ENCODE measurements around the gene GOLIM4. TPM values are rescaled to one million over a fixed set of nuclear protein-coding genes. Genes with fewer than 3 reads are reported as not detected.

GOLIM4 gene
- total RNA-seq, 1 donor from 2014 or later = 35.9 TPM

DNA sequence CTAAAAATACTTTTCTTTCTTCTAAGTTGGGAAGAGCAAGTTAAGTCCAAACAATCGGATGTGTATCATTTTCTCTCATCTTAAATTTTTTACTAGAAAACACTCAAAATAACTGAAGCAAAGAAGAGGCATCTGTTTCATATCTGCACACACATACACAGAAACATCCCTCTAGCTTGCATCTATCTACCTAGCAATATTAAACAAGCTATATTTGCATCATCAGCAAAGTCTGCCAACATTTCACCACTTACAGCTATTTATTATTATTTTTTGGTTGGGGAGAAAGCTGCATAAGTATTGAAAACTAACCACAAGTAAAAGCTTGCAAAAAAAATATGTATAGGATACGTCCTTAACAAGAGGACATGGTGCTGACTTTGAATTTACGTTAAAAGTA lies 1.9 kb downstream of the GOLIM4 start:
- no peak for DNase-seq (ENCODE audit: low spot score)
- Mint-ChIP-seq H3K4me3 (ENCODE audit: unreplicated experiment) (no peak overlapping the region), H3K27me3 (ENCODE audit: unreplicated experiment) (peaks cover 3% of the 10 kb centered on the region), H3K27ac (ENCODE audit: unreplicated experiment) (no peak overlapping the region), H3K36me3 (ENCODE audit: low read depth, unreplicated experiment) (no peaks in the 10 kb centered on the region), H3K9me3 (ENCODE audit: unreplicated experiment) (no peaks in the 10 kb centered on the region), H3K4me1 (ENCODE audit: unreplicated experiment) (peaks cover 29% of the 10 kb centered on the region)
- TF ChIP-seq, protein P1, sequence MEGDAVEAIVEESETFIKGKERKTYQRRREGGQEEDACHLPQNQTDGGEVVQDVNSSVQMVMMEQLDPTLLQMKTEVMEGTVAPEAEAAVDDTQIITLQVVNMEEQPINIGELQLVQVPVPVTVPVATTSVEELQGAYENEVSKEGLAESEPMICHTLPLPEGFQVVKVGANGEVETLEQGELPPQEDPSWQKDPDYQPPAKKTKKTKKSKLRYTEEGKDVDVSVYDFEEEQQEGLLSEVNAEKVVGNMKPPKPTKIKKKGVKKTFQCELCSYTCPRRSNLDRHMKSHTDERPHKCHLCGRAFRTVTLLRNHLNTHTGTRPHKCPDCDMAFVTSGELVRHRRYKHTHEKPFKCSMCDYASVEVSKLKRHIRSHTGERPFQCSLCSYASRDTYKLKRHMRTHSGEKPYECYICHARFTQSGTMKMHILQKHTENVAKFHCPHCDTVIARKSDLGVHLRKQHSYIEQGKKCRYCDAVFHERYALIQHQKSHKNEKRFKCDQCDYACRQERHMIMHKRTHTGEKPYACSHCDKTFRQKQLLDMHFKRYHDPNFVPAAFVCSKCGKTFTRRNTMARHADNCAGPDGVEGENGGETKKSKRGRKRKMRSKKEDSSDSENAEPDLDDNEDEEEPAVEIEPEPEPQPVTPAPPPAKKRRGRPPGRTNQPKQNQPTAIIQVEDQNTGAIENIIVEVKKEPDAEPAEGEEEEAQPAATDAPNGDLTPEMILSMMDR (IDR thresholded peaks at IDR 0.05; ENCODE audit: unreplicated experiment) = no peak

DNA sequence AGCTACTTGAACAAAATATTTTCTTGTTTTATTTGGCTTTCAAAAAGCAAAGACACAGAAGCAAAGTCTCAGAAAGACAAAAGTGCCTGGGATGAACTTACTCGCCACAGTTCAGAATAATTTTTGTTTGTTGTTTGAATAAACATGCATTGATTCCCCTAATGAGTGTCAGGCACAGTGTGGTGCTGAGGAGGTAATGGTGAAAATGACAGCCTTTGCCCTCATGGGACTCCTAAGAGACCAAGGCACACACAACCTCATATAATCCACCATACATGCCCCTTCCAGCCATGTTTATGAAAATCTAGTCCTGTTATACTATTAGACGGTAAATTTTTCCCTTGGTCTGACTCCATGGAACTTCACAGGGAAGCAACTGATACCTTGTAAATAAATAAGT lies 2.5 kb downstream of the GOLIM4 start:
- Mint-ChIP-seq H3K9me3 (ENCODE audit: unreplicated experiment) (no peaks in the 10 kb centered on the region), H3K36me3 (ENCODE audit: low read depth, unreplicated experiment) (no peaks in the 10 kb centered on the region), H3K27me3 (ENCODE audit: unreplicated experiment) (peaks cover 3% of the 10 kb centered on the region), H3K4me3 (ENCODE audit: unreplicated experiment) (no peak overlapping the region), H3K4me1 (ENCODE audit: unreplicated experiment) (peaks cover 34% of the 10 kb centered on the region), H3K27ac (ENCODE audit: unreplicated experiment) (no peak overlapping the region)
- no peak for DNase-seq (ENCODE audit: low spot score)
- TF ChIP-seq, protein P1 (IDR thresholded peaks at IDR 0.05; ENCODE audit: unreplicated experiment) = no peak

DNA sequence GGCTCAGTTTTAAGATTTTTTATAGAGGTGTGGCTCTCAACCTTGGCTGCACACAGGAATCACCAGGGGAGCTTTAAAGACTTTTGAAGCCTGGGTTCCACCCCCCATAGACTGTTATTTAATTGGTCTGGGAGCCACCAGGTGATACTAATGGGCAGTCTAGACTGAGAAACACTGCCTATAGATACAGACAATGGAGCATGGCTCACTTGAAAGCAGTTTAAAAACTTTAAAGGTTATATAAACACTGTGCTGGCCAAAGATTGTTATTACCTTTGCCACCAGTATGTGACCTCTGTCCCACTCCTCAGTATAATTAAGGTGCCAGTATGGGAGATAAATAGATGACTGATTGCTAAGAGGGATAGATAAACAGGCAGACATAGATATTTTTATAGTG lies 3.8 kb downstream of the GOLIM4 start:
- no peaks in the 10 kb centered on the region for H3K36me3 Mint-ChIP-seq (ENCODE audit: low read depth, unreplicated experiment)
- TF ChIP-seq, protein P1 (IDR thresholded peaks at IDR 0.05; ENCODE audit: unreplicated experiment) = no peak
- peaks cover 35% of the 10 kb centered on the region for H3K4me1 Mint-ChIP-seq (ENCODE audit: unreplicated experiment)
- no peak overlapping the region for H3K4me3 Mint-ChIP-seq (ENCODE audit: unreplicated experiment)
- no peak for DNase-seq (ENCODE audit: low spot score)
- no peak overlapping the region for H3K27ac Mint-ChIP-seq (ENCODE audit: unreplicated experiment)
- H3K27me3 Mint-ChIP-seq (ENCODE audit: unreplicated experiment) = peaks cover 3% of the 10 kb centered on the region
- H3K9me3 Mint-ChIP-seq (ENCODE audit: unreplicated experiment) = no peaks in the 10 kb centered on the region

DNA sequence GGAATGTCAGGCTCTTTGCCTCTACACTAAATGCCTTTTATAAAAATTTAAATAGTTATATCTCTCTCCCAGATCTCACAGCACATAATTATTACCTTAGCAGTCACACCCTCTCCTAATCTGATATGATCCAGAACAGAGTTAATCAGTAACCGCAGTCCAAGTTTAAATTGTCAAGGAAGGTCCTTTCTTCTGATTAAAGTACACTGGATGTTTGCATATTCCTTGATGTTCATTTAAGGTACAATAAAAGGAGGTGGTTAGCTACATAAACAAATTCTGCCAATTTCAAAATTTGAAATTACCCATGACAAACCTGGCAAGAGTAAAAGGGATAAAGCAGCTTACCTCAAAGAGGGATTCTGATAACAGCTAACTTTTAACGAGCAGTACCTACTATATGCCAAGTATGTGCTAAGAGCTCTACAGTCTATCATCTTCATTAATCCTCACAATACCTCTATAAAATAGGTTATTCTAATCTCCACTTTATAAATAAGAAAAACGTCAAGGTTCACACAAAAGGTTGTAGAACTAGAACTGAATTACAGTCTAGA lies 4.3 kb downstream of the GOLIM4 start:
- Mint-ChIP-seq H3K4me3 (ENCODE audit: unreplicated experiment) (no peak overlapping the region), H3K36me3 (ENCODE audit: low read depth, unreplicated experiment) (no peaks in the 10 kb centered on the region), H3K27me3 (ENCODE audit: unreplicated experiment) (peaks cover 3% of the 10 kb centered on the region), H3K4me1 (ENCODE audit: unreplicated experiment) (peaks cover 35% of the 10 kb centered on the region), H3K9me3 (ENCODE audit: unreplicated experiment) (no peaks in the 10 kb centered on the region), H3K27ac (ENCODE audit: unreplicated experiment) (no peak overlapping the region)
- TF ChIP-seq, protein P1 (IDR thresholded peaks at IDR 0.05; ENCODE audit: unreplicated experiment) = no peak
- DNase-seq (ENCODE audit: low spot score) = no peak

DNA sequence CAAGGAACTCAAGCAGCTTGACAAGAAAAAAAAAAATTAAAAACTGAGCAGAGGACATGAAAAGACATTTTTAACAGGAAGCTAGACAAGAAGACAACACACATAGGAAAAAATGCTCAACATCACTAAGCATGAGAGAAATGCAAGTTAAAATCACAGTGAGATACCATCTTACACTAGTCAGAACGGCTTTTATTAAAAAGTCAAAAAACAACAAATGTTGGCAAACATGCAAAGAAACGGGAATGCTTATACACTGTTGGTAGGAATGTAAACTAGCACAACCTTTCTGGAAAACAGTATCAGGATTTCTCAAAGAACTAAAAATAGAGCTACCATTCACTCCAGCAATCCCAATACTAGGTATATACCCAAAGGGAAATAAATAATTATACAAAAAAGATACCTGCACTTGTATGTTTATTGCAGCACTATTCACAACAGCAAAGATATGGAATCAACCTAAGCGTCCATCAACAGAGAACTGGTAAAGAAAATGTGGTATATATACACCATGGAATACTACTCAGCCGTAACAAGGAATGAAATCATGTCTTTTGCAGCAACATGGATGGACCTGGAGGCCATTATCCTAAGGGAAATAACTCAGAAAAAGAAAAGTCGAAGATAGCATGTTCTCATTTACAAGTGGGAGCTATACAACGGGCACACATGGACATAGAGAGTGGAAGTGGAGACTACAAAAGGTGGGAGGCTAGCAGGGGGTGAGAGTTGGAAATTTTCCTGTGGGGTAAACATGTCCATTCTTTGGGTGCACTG lies 5.2 kb downstream of the GOLIM4 start:
- no peaks in the 10 kb centered on the region for H3K9me3 Mint-ChIP-seq (ENCODE audit: unreplicated experiment)
- TF ChIP-seq, protein P1 (IDR thresholded peaks at IDR 0.05; ENCODE audit: unreplicated experiment) = no peak
- H3K4me3 Mint-ChIP-seq (ENCODE audit: unreplicated experiment) = no peak overlapping the region
- H3K36me3 Mint-ChIP-seq (ENCODE audit: low read depth, unreplicated experiment) = no peaks in the 10 kb centered on the region
- H3K27ac Mint-ChIP-seq (ENCODE audit: unreplicated experiment) = no peak overlapping the region
- DNase-seq (ENCODE audit: low spot score) = no peak
- H3K27me3 Mint-ChIP-seq (ENCODE audit: unreplicated experiment) = peaks cover 3% of the 10 kb centered on the region
- H3K4me1 Mint-ChIP-seq (ENCODE audit: unreplicated experiment) = peaks cover 32% of the 10 kb centered on the region
